Cardiac fibroblast (primary cell): Measurements from ENCODE around the gene FBXW8.

Source experiments
- DNase-seq, 2 donors: peaks; one replicate each; pipeline versions ENCODE4 v3.0.0 to v3.0.0-alpha.2; 2010; ENCODE audit warnings: low read depth in 2 of 2
- H3K4me3 ChIP-seq, 2 donors: replicated peaks in 1 of 2; 1 replicate in 1 of 2; 2 replicates in 1 of 2; pipeline ENCODE4 v1.5.1; 2011; ENCODE audit warnings: low read depth in 2 of 2, low read length in 2 of 2, mild to moderate bottlenecking in 2 of 2, moderate library complexity in 1 of 2
- TF ChIP-seq, protein P1 (sequence below): IDR thresholded peaks from one replicate; pipeline ENCODE4 v1.5.1; 2011; ENCODE audit warnings: low read depth, mild to moderate bottlenecking, low read length, inconsistent platforms

FBXW8 gene

DNA sequence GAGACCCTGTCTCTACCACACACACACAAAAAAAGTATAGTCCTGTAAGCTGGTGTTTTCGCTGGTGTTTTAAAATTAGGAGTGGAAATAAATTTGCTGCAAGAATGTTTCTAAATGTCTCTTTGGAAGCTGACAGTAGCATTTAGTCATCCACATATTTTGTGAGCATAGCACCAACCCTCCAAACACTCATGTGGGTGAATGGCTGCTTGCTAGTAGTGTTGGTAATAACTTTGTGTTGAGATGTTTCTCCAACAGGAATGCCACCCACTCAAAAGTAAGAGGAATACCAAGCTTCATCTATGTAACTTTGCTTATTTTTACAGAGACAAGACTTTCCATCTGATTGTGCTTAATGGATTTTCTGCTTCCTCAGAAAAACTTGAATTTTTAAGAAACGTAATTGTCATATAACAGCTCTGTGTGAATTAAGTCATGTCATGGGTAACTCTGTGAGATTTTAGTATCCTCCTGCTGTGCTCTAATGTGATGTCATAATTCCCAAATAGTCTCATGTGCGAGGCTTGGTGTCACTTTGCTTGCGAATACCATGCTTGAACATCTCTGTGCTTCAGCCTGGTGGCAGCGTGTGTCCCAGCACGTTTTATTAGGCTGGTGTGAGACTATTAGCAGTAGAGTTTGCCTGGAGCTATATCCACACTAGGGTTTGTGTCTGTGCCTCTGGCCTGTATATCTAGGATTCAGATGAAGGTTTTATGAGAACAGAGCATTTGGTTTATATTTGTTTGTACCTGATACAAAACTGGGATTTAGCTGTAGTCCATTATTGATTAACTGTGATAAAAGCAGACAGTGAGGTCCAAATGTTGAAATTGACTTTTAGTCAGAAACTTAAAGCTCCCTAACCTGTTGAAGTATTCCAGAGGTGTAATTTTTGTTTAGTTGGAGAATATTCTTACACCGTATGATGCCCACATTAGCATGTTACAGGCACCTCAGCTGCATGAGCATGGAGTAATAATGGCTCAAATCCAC, 80.5 kb downstream of the FBXW8 start:
- peak in 1 of 2 donors; percentile 14 for DNase-seq
- TF ChIP-seq, protein P1, sequence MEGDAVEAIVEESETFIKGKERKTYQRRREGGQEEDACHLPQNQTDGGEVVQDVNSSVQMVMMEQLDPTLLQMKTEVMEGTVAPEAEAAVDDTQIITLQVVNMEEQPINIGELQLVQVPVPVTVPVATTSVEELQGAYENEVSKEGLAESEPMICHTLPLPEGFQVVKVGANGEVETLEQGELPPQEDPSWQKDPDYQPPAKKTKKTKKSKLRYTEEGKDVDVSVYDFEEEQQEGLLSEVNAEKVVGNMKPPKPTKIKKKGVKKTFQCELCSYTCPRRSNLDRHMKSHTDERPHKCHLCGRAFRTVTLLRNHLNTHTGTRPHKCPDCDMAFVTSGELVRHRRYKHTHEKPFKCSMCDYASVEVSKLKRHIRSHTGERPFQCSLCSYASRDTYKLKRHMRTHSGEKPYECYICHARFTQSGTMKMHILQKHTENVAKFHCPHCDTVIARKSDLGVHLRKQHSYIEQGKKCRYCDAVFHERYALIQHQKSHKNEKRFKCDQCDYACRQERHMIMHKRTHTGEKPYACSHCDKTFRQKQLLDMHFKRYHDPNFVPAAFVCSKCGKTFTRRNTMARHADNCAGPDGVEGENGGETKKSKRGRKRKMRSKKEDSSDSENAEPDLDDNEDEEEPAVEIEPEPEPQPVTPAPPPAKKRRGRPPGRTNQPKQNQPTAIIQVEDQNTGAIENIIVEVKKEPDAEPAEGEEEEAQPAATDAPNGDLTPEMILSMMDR: no peak
- H3K4me3 ChIP-seq: no peak overlapping the region

DNA sequence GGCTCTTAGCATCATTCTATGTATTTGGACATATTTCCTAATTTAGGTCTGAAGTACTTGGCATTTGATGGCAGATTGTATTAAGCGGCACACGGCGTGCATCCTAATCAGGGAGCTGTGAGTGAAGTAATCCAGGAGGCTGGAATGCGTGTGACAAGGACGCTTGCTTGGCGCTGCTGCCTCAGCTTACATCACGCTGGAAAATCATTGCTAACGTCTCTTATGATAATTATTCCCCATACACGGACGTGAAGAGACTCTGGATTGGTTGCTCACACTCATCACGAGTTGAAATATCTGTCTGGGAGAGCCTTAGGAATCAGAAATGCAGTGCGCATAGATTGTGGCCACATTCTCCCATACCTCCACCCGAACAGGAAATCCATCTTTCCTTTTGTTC, 85.3 kb downstream of the FBXW8 start:
- no peak overlapping the region for H3K4me3 ChIP-seq
- peak; percentile 52 to 69 for DNase-seq
- TF ChIP-seq, protein P1: no peak

DNA sequence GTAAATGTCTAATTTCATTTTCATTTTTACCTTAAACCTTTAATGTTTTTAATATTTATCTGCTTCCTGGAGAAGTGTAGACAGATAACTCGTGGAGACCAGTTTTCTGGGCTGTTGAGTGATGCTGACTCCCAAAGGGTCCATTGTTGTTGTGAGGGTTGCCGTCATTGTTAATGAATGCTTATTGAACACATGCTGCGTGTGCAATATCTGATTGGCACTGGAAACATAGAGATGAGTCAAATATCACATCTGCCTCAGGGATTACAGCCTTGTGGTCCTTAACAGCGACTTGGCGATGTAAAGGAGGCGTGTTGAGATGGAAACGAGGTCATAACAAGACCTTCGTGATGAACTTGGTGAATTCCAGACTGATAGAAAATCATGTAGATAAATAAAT, 85.9 kb downstream of the FBXW8 start:
- DNase-seq: peak; percentile 58 to 86
- TF ChIP-seq, protein P1: no peak
- H3K4me3 ChIP-seq: no peak overlapping the region

DNA sequence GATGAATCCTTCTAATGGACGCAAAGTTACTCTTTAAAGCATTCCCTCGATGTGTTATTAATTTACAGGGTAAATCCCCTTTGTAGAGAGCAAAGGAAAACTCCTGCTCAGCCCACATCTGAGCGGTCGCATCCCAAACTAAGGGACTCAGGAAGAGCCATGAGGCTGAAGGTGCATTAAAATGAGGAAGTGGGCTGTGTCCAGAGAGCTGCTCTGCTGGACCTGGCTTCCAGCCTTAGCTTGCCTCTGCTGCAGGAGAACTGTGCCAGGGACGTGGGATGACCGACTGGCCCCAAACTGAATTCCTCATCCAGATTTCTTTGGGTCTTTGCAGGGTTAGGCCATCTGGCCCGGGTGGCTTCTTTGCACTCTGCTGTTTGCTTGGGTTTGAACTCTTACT, 88.3 kb downstream of the FBXW8 start:
- DNase-seq: no peak
- TF ChIP-seq, protein P1: no peak
- H3K4me3 ChIP-seq: no peak overlapping the region

DNA sequence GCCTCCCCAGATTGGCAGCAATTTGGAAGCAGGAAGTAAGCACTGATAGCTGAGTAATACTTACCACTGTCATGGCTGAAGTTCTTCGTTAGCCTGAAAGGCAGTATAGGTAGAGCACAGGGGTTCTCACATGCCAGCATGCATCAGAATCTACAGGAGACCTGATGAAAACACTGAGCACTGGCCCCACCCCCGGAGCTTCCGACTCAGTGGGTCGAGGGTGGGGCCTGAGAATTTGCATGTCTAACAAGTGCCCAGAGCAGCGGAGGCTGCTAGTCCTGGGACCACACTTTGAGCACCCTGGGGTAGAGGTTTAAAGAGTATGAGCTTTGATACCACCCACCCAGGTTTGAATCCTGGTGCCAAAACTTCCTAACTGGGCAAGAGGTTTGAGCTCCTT, 89.6 kb downstream of the FBXW8 start:
- H3K4me3 ChIP-seq: no peak overlapping the region
- TF ChIP-seq, protein P1: no peak
- DNase-seq: no peak

DNA sequence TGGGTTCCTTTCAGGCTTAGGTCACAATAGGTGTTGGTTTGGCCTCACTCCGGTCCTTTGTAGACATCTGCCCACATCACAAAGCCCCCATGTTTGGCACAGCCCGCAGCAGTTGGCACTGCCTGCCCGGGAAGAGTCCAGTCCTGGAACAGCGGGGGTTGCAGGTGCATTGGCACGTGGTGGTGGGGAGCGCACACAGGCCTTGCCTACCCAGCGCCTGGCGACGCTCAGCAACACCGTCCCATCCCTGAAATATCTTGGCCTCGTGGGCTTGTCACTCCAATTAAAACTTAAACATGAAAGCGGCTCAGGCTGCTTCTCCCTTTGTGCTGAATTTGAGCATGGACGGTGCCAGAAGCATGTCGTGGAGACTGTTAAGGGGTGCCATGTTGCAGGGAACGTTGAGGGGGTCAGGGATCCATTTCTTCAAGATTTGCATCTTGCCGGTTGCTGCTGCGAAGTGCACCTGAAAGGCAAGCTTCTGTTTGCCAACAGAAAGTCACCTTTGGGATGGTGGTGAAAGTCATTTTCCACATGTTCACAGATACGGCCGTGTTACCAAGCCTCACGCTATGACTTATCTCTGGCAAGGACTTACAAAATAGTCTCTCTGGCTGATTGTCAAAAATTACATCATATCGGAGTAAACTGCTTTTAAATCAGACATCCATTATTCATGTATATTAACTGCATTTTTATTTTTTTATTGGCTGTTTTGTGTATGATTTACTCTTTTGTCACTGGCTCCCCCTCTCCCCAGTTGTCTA, 91.5 kb downstream of the FBXW8 start:
- TF ChIP-seq, protein P1: no peak
- H3K4me3 ChIP-seq: no peak overlapping the region
- peak; percentile 41 to 46 for DNase-seq
